Measurements from ENCODE around the gene CRMP1. TPM values are rescaled to one million over a fixed set of nuclear protein-coding genes. Genes with fewer than 3 reads are reported as not detected.

The CRMP1 gene
- total RNA-seq, 4 donors from 2014 or later = 0.39 to 0.66 TPM; not detected in 2

- TF ChIP-seq CTCF (IDR thresholded peaks at IDR 0.05 in 4 of 5, conservative IDR thresholded peaks at IDR 0.05 in 1 of 5) = no peak
- TF ChIP-seq POLR2A (IDR thresholded peaks at IDR 0.05) = no peak
- no peak overlapping the region for H3K27ac ChIP-seq
- H3K4me1 ChIP-seq = peaks cover 0 to 9% of the 10 kb centered on the region in 2 donors
- H3K27me3 ChIP-seq = no peaks in the 10 kb centered on the region
- in situ Hi-C loops (cut with MboI; ENCODE audit: low sequenced_read_pairs in 4 of 4) (no loop called here), intact Hi-C loops (cut with DNase I; ENCODE audit: low total_unique reads) (no loop called here)
- no peak for ATAC-seq
- H3K9me3 ChIP-seq = no peaks in the 10 kb centered on the region
- no peaks in the 10 kb centered on the region for H3K36me3 ChIP-seq
- DNase-seq = no peak
- H3K4me3 ChIP-seq = no peak overlapping the region
Observed at GRCh38 chr4:5828005-5828391, 64.9 kb downstream of the CRMP1 start.

GRCh38 chr4:5827108-5828004, 65.5 kb downstream of the CRMP1 start:
- Histone ChIP-seq H3K27ac (no peak overlapping the region), H3K9me3 (no peaks in the 10 kb centered on the region), H3K36me3 (no peaks in the 10 kb centered on the region), H3K27me3 (no peaks in the 10 kb centered on the region), H3K4me1 (peaks cover 0 to 9% of the 10 kb centered on the region in 2 donors), H3K4me3 (no peak overlapping the region)
- intact Hi-C loops (cut with DNase I; ENCODE audit: low total_unique reads) = no loop called here
- ATAC-seq (no peak), DNase-seq (no peak)
- TF ChIP-seq POLR2A (IDR thresholded peaks at IDR 0.05) (no peak), CTCF (IDR thresholded peaks at IDR 0.05 in 4 of 5, conservative IDR thresholded peaks at IDR 0.05 in 1 of 5) (no peak)
- in situ Hi-C loops (cut with MboI; ENCODE audit: low sequenced_read_pairs in 4 of 4) = no loop called here

- Histone ChIP-seq H3K9me3 (no peaks in the 10 kb centered on the region), H3K27me3 (no peaks in the 10 kb centered on the region), H3K4me1 (peaks cover 0 to 9% of the 10 kb centered on the region in 2 donors), H3K36me3 (no peaks in the 10 kb centered on the region), H3K4me3 (no peak overlapping the region), H3K27ac (no peak overlapping the region)
- DNase-seq (no peak), ATAC-seq (no peak)
- intact Hi-C loops (cut with DNase I; ENCODE audit: low total_unique reads) = no loop called here
- in situ Hi-C loops (cut with MboI; ENCODE audit: low sequenced_read_pairs in 4 of 4) = no loop called here
- TF ChIP-seq POLR2A (IDR thresholded peaks at IDR 0.05) (no peak), CTCF (IDR thresholded peaks at IDR 0.05 in 4 of 5, conservative IDR thresholded peaks at IDR 0.05 in 1 of 5) (no peak)
Observed at GRCh38 chr4:5826437-5827107, 66.3 kb downstream of the CRMP1 start.

GRCh38 chr4:5825321-5826041, 67.4 kb downstream of the CRMP1 start:
- intact Hi-C loops (cut with DNase I; ENCODE audit: low total_unique reads) (no loop called here), in situ Hi-C loops (cut with MboI; ENCODE audit: low sequenced_read_pairs in 4 of 4) (no loop called here)
- ATAC-seq (no peak), DNase-seq (no peak)
- Histone ChIP-seq H3K4me3 (no peak overlapping the region), H3K4me1 (peaks cover 0 to 9% of the 10 kb centered on the region in 2 donors), H3K9me3 (no peaks in the 10 kb centered on the region), H3K27ac (no peak overlapping the region), H3K36me3 (no peaks in the 10 kb centered on the region), H3K27me3 (no peaks in the 10 kb centered on the region)
- TF ChIP-seq CTCF (IDR thresholded peaks at IDR 0.05 in 4 of 5, conservative IDR thresholded peaks at IDR 0.05 in 1 of 5) (no peak), POLR2A (IDR thresholded peaks at IDR 0.05) (no peak)

Data from gastrocnemius medialis (tissue), 4 donors.